Muscle layer of colon (tissue), 2 donors: ENCODE results near the gene NELFB.
"Not testable (repeated sequence)": the region's sequence is repeated elsewhere in the genome, so short reads cannot be mapped to it uniquely, and the experiment has no call there.

Source experiments
- H3K27ac ChIP-seq: one replicate; pipeline ENCODE4 v1.7.0; 2013; ENCODE audit warnings: low read depth, mild to moderate bottlenecking, low read length, moderate library complexity
- H3K27me3 ChIP-seq, 2 donors: one replicate each; pipeline ENCODE4 v1.7.0; 2013; ENCODE audit warnings: low read length in 2 of 2, mild to moderate bottlenecking in 2 of 2; ENCODE audit not compliant: insufficient read depth in 2 of 2, control insufficient read depth in 1 of 2
- H3K36me3 ChIP-seq: one replicate; pipeline ENCODE4 v1.7.0; 2013; ENCODE audit warnings: mild to moderate bottlenecking, low read length; ENCODE audit not compliant: insufficient read depth
- H3K4me1 ChIP-seq: one replicate; pipeline ENCODE4 v1.7.0; 2013; ENCODE audit warnings: mild to moderate bottlenecking, low read length; ENCODE audit not compliant: insufficient read depth
- H3K4me3 ChIP-seq, 2 donors: one replicate each; pipeline ENCODE4 v1.7.0; 2013; ENCODE audit warnings: low read length in 2 of 2, low read depth in 1 of 2, mild to moderate bottlenecking in 1 of 2, moderate library complexity in 1 of 2
- H3K9ac ChIP-seq: one replicate; pipeline ENCODE4 v1.7.0; 2013; ENCODE audit warnings: low read length
- H3K9me3 ChIP-seq: one replicate; pipeline ENCODE4 v1.7.0; 2013; ENCODE audit warnings: mild to moderate bottlenecking, low read length
- donor health status: abdominal sarcoma.
- donor health status: Adenocarcinoma of cecum.

The NELFB gene

DNA sequence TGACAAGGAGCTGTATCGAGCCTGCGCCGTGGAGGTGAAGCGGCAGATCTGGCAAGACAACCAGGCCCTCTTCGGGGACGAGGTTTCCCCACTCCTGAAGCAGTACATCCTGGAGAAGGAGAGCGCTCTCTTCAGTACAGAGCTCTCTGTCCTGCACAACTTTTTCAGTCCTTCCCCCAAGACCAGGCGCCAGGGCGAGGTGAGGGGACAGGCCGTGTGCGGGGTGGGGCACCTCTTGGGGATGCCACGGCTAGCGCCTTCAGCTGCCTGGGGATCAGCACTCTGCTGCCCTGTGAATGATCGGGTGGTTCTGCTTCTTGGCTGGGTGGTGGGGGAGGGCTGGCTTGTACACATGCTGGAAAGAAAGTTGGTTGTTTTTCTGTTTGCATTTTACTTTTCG is 1.7 kb downstream of the NELFB start:
- H3K36me3 ChIP-seq = peaks cover 9% of the 10 kb centered on the region

DNA sequence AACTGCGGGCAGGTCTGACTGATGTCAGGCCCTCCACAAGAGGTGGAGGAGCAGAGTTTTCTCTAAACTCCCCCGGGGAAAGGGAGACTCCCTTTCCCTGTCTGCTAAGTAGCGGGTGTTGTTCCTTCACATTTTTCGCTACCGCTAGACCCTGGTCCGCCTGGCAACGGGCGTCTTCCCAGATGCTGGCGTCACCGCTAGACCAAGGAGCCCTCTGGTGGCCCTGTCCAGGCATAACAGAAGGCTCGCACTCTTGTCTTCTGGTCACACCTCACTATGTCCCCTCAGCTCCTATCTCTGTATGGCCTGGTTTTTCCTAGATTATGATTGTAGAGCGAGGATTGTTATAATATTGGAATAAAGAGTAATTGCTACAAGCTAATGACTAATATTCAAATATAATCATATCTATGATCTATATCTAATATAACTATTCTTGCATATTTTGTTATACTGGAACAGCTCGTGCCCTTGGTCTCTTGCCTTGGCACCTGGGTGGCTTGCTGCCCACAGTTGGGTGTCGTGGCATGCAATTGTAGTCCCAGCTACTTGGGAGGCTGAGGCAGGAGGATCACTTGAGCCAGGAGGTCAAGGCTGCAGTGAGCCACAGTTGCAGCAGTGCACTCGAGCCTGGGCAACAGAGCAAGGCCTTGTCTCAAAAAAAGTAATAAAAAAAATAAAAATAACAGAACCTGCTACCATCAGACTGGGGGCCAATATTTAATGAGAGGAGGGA is 7.2 kb downstream of the NELFB start:
- peaks cover 32% of the 10 kb centered on the region for H3K36me3 ChIP-seq
- H3K27me3 ChIP-seq, H3K4me1 ChIP-seq, H3K4me3 ChIP-seq, H3K9me3 ChIP-seq, H3K27ac ChIP-seq, H3K9ac ChIP-seq: not testable (repeated sequence)

More for the DNA sequence above, 1.7 kb downstream of the NELFB start:
- no peaks in the 10 kb centered on the region for H3K27me3 ChIP-seq
- H3K4me3 ChIP-seq = no peak overlapping the region
- peaks cover 21% of the 10 kb centered on the region for H3K4me1 ChIP-seq
- H3K9me3 ChIP-seq = no peaks in the 10 kb centered on the region
- no peak overlapping the region for H3K9ac ChIP-seq
- H3K27ac ChIP-seq = no peak overlapping the region

DNA sequence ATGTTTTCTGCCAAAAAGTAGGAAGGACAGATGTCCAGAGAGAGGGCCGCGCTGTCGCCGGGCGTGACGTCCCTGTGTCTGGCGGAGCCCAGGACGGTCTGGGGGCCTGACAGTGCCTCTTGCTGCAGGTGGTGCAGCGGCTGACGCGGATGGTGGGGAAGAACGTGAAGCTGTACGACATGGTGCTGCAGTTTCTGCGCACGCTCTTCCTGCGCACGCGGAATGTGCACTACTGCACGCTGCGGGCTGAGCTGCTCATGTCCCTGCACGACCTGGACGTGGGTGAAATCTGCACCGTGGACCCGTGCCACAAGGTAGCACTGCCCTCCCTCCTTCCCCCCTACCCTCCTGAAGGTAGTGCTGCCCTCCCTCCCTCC is 7.8 kb downstream of the NELFB start:
- H3K27ac ChIP-seq = no peak overlapping the region
- H3K9ac ChIP-seq = no peak overlapping the region
- no peaks in the 10 kb centered on the region for H3K27me3 ChIP-seq
- H3K36me3 ChIP-seq = peaks cover 36% of the 10 kb centered on the region
- no peak overlapping the region for H3K4me3 ChIP-seq
- no peaks in the 10 kb centered on the region for H3K4me1 ChIP-seq
- no peaks in the 10 kb centered on the region for H3K9me3 ChIP-seq

DNA sequence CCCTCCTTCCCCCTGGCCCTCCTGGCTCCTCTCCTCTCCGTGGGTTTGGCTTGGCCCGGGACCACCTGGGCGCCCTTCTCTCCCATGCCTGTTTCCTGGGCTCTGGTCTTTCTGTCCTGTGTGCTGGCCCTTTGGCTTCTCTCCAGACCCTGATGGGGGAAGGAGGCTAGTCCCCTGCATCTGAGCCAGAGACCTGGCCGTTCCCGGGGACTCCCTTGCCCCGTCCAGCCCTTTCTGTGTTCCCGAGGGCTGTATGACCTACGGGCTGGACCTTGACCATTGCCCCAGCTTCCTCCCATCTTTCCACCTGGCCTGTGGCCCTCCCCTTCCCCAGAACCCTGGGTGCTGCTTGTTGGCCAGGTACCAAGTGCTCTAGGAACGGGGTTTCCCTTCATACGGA is 8.4 kb downstream of the NELFB start:
- Histone ChIP-seq H3K4me3 (no peak overlapping the region), H3K9ac (no peak overlapping the region), H3K36me3 (peaks cover 40% of the 10 kb centered on the region), H3K4me1 (peaks cover under 1% of the 10 kb centered on the region), H3K9me3 (no peaks in the 10 kb centered on the region), H3K27me3 (no peaks in the 10 kb centered on the region), H3K27ac (no peak overlapping the region)

DNA sequence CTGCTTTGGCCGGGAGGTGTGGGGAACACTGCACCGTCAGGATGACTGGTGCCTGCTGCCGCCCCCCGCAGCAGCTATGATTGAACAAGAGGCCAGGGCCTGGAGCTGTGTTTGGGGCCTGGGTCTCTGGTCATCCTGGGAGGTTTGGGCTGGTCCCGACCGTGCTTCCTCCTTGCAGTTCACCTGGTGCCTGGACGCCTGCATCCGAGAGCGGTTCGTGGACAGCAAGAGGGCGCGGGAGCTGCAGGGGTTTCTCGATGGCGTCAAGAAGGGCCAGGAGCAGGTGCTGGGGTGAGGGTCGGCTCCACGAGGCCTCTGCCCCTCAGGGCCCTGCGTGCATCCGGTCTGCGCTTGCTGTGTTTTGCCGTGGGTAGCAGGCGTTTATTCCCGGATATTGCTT is 8.9 kb downstream of the NELFB start:
- no peaks in the 10 kb centered on the region for H3K9me3 ChIP-seq
- H3K27ac ChIP-seq = no peak overlapping the region
- peaks cover 6% of the 10 kb centered on the region for H3K4me1 ChIP-seq
- peaks cover 40% of the 10 kb centered on the region for H3K36me3 ChIP-seq
- H3K9ac ChIP-seq = no peak overlapping the region
- H3K27me3 ChIP-seq = no peaks in the 10 kb centered on the region
- H3K4me3 ChIP-seq = no peak overlapping the region

DNA sequence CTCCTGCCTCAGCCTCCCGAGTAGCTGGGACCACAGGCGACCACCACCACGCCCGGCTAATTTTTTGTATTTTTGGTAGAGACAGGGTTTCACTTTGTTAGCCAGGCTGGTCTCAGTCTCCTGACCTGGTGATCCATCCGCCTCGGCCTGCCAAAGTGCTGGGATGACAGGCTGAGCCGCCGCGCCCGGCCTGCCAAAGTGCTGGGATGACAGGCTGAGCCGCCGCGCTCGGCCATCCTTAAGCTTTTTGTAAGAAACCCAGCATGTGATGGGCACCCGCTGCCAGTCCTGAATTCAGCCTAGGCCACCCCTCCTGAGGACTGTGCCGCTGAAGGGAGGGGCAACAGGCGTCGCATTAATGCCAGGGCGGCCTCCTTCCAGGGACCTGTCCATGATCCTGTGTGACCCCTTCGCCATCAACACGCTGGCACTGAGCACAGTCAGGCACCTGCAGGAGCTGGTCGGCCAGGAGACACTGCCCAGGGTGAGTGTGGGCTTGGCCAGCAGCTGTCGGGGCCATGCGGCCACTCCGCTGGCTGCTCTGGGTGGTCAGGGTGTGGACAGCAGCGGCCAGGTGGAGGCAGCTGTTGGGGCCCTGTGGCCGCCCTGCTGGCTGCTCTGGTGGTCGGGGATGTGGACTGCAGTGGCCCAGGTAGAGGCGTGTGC is 10.5 kb downstream of the NELFB start:
- peaks cover 45% of the 10 kb centered on the region for H3K36me3 ChIP-seq

DNA sequence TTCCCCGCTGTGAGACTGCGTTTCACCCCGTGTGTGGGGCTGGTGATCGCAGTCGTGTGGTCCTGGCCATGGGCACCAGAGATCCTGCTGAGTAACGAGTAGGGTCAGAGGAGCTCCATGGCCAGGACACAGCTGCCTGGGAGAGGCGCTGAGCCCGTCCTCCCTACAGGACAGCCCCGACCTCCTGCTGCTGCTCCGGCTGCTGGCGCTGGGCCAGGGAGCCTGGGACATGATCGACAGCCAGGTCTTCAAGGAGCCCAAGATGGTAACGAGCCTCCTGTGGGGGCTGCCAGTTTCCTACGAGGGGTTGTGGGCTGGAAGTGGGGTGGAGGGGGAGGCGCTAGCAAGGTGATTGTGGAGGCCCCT is 11.0 kb downstream of the NELFB start:
- no peak overlapping the region for H3K9ac ChIP-seq
- H3K4me3 ChIP-seq = no peak overlapping the region
- peaks cover 11% of the 10 kb centered on the region for H3K4me1 ChIP-seq
- no peak overlapping the region for H3K27ac ChIP-seq
- H3K9me3 ChIP-seq = no peaks in the 10 kb centered on the region
- H3K27me3 ChIP-seq = no peaks in the 10 kb centered on the region
- peaks cover 45% of the 10 kb centered on the region for H3K36me3 ChIP-seq

More for the DNA sequence above, 10.5 kb downstream of the NELFB start:
- no peaks in the 10 kb centered on the region for H3K9me3 ChIP-seq
- H3K27ac ChIP-seq = no peak overlapping the region
- no peaks in the 10 kb centered on the region for H3K27me3 ChIP-seq
- no peak overlapping the region for H3K9ac ChIP-seq
- no peak overlapping the region for H3K4me3 ChIP-seq
- peaks cover 11% of the 10 kb centered on the region for H3K4me1 ChIP-seq

DNA sequence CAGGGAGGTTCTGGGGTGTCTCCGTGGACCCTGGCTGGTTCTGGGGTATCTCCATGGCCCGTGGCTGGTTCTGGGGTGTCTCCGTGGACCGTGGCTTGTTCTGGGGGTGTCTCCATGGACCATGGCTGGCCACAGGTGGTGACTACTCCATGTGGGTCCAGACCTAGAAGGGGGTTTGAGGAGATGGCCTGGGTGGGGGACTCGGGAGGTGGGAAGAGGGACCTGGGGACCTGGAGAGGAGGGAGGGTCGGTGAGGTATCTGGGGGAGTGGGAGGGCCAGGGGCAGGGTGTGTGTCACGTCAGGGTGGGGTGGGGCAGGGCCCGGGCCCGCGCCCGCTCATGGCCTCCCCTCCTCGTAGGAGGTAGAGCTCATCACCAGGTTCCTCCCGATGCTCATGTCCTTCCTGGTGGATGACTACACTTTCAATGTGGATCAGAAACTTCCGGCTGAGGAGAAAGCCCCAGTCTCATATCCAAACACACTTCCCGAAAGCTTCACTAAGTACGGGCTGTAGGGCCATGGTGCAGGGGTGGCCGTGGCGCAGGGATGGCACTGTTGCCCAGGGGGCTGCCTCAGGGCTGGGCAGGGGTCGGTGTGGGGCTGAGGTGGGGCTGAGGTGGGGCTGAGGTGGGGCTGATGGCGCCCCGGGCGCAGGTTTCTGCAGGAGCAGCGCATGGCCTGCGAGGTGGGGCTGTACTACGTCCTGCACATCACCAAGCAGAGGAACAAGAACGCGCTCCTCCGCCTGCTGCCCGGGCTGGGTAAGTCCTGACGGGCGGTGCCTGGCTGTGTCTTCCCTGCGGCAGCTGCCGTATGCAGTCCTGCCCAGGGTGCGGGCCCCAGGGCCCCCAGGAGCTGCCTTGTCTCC is 11.7 kb downstream of the NELFB start:
- Histone ChIP-seq H3K27me3 (no peaks in the 10 kb centered on the region), H3K36me3 (peaks cover 47% of the 10 kb centered on the region), H3K4me1 (peaks cover 11% of the 10 kb centered on the region), H3K9me3 (no peaks in the 10 kb centered on the region), H3K27ac (no peak overlapping the region), H3K9ac (no peak overlapping the region), H3K4me3 (no peak overlapping the region)

DNA sequence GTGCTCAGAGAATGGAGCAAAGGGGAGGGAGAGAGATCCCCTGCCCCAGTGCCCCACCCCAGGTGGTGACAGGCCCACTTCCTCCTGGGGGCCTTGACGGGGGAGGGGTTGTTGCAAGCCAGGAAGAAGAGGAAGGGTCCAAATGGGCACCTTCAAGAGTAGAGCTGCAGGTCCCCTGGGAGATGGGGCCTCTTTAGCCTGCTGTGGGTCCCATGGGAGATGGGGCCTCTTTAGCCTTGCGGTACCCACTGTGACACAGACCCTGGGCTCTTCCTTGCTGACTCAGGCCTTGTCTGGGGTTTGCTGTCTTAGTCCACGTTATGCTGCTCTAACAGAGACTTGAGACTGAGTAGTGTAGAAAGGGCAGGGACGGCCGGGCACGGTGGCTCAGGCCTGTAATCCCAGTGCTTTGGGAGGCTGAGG is 12.8 kb downstream of the NELFB start:
- H3K4me3 ChIP-seq = no peak overlapping the region
- peaks cover 56% of the 10 kb centered on the region for H3K36me3 ChIP-seq
- no peaks in the 10 kb centered on the region for H3K27me3 ChIP-seq
- H3K27ac ChIP-seq = no peak overlapping the region
- peaks cover 11% of the 10 kb centered on the region for H3K4me1 ChIP-seq
- H3K9me3 ChIP-seq = no peaks in the 10 kb centered on the region
- H3K9ac ChIP-seq = no peak overlapping the region

DNA sequence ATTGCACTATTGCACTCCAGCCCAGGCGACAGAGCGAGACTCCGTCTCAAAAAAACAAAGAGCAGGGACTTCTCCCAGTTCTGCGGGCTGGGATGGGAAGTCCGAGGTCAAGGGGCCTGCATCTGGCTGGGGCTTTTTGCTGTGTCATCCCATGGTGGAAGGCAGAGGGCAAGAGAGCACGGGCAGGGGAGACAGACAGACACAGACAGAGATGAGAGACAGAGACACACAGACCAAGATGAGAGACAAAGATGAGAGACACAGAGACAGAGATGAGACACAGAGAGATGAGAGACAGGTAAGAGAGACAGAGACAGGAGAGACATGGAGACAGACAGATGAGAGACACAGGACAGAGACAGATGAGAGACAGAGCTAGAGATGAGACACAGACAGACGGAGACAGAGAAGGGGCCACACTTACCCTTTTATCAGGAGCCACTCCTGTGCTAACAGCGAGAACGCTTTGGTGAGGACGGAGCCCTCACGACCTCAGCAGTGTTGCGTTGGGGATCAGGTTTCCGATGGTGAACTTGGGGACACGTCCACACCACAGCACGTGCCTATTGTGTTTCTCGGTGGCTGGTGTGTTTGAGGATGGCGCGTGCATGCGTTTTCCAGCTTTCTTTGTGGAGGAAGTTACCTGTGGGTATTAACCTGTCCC is 13.5 kb downstream of the NELFB start:
- no peak overlapping the region for H3K4me3 ChIP-seq
- H3K27me3 ChIP-seq = no peaks in the 10 kb centered on the region
- H3K27ac ChIP-seq = no peak overlapping the region
- no peaks in the 10 kb centered on the region for H3K9me3 ChIP-seq
- H3K9ac ChIP-seq = no peak overlapping the region
- peaks cover 11% of the 10 kb centered on the region for H3K4me1 ChIP-seq
- peaks cover 53% of the 10 kb centered on the region for H3K36me3 ChIP-seq

DNA sequence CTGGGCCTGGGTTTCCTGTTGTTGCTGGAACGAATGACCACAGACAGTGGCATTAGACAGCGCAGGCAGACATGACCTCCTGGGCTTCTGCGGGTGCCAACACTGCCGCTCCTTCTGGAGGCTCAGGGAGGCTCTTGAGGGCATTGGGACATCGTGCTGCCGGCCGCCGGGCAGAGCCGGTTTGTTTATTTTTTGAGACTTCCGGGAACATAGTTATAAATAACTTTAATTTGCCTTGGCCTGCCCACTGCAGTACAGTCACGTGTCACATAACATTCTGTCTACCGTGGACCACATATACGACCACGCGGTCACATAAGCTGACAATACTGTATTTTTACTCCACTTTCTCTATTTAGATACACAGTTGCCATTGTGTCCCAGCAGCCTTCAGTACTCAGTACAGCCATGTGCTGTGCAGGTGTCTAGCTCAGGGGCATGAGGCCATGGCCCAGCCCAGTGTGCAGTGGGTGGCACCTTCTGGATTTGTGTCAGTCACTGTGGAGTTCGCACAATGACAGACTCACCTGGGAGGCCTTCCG is 14.2 kb downstream of the NELFB start:
- Histone ChIP-seq H3K4me1 (peaks cover 11% of the 10 kb centered on the region), H3K4me3 (no peak overlapping the region)

More for the DNA sequence above, 14.2 kb downstream of the NELFB start:
- Histone ChIP-seq H3K9ac (no peak overlapping the region), H3K27ac (no peak overlapping the region), H3K9me3 (no peaks in the 10 kb centered on the region), H3K36me3 (peaks cover 47% of the 10 kb centered on the region), H3K27me3 (peaks cover 0 to 2% of the 10 kb centered on the region in 2 donors)
